NCI-H1694 treated with DMSO at 0.1 percent for 48 hours (cell line): ENCODE data around the gene TSPAN31.

Experiments
- DNase-seq: peaks from one replicate; lab custom pipeline; 2025; lab: John Stamatoyannopoulos, UW

Gene TSPAN31

DNA sequence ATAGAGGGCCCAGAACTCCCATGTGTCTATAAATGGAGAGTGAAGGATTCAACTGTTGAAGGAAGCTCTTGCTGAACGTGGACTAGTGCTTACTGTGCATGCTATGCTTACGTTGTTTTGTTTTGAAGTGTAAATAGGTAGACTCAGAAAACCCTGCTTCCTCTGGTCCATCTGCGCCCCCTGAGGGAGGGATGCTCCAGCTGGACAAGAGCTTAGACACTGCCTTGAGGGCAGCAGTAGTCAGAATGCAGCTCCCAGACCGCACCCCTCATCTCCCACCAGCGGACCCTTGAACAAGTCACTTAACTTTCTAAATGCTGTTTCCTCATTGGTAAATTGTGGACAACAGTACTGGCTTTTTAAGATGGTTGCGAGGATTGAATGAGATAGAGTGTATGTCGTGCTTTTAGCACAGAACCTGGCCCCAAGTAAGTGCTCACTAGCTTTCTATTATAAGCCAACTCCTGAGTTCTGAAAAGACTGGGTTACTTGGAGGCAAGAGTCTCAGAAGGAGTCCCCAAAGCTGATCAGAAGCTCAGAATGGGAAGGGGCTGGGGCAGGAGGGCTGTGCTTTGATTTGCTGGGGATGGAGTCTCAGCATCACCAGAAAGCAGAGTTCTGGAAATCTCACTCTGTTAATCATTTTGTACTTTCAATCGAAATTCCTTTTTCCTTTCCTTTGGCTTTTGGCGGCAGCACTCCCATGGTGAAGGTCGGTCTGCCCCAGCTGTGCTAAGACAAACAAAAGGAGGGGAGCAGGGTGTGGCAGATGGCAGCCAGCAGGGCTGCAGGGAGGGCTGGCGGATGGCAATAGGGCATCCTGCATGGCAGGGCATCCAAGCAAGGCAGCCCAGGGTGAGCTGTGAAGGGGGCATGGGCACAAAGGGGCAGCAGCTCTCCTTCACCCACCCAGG is 21.9 kb upstream of the TSPAN31 start:
- DNase-seq: peak; percentile 12

DNA sequence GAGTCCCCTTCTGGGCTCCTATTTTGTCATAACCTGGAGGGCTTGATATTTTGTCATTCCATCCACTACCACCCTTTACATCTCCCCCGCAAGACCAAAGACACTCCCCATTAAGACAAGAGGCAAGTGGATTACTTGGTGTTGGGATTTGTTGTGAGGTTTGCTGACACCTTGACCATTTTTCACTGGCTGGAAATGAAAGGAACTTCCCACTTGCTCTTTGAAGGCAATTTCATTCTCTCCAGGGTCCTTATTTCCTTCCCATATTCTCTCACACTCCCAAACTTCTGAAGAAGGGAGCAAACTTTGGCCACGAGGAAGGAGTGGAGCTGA is 21.2 kb upstream of the TSPAN31 start:
- DNase-seq: no peak

DNA sequence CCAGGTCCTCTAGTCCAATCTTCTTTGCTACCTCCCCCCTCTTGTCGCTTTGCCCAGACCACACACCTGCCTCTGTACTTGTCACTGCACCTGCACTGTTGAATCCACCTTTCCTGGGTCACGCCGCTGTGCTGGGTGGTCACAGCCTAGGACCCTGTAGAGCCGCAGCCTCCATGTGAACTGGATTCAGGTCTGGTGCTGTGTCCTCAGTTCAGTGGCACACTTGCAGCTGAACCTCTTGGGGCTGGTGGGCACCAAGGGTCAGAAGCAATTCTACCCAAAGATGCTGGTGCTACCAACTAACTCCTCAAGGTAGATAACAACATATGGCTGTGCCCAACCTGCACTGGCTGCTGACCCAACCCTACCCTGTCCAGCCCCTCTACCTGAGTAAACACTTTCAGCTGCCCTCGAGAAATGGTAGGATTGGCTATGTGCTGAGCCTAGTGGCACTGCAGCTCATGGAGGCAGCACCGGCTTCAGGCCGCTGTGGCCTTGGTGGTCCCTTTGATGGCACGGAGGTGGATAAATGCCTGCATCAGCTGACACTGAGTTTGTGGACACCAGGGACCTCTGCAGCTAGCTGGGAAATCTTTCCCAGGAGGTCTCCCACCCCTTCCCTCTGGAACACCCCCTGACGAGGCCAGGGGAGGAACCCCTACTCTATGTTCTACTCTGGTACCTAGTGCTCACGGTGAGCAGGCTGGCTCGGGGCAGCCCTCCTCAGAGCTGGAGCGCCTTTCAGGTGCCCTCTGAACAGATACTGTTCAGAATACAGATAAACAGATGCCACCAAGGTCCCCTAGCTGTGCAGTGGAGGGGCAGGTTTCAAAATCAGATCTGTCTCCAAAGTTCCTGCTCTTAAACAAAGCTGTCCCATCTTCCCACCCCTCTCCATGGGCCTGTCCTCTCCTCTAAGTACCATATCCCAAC is 20.6 kb upstream of the TSPAN31 start:
- DNase-seq: no peak

DNA sequence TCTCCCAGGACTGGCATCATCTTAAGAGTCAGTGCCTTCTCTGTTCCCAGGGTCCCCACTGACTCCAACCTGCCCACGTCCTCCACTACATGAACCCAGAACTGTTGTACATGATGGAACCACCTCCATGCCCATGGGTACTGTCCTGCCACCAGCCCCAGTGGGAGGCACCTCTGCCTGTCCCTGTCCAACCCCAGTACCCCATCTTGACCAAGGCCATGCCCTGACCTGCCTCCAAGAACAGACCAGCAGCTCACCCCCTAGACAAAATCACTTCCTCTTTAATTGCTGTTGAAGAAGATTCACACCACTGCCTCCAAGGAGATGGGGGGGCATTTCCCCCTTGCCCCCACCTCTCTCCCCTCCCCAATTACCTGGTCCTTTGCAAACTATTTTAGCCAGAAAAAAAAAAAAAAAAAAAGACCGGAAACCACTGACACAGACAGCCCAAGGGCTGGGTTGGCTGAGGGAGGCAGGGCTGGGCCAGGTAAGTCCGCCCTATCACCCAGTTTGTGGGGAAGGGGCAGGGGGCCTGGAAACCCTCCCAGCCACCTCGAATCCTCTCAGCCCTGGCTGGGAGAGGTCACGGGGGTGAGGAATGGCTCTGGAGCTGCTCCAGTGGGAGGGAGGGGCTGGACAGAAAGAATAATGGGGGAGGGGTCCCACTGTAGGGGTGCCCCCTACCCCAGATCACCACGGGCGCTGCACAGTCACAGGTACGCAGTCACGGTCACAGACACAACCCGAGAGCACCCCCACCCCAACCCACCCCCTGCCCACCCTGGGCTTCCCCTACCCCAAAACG is 19.7 kb upstream of the TSPAN31 start:
- no peak for DNase-seq

DNA sequence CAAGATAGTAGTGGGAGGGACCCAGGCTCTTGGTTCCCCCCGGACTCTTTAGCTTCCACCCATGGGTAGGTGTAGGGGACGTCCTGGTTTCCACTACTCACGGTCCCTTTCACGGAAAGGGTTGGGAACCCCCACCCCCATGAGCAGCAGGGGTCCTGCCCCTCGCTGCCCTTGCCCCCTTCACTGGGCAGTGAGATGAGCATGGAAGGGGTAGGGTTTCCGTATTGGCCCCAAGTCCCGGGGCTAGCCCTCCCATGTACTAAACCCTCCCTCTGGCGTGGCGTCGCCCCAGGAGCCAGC is 19.0 kb upstream of the TSPAN31 start:
- DNase-seq: no peak

DNA sequence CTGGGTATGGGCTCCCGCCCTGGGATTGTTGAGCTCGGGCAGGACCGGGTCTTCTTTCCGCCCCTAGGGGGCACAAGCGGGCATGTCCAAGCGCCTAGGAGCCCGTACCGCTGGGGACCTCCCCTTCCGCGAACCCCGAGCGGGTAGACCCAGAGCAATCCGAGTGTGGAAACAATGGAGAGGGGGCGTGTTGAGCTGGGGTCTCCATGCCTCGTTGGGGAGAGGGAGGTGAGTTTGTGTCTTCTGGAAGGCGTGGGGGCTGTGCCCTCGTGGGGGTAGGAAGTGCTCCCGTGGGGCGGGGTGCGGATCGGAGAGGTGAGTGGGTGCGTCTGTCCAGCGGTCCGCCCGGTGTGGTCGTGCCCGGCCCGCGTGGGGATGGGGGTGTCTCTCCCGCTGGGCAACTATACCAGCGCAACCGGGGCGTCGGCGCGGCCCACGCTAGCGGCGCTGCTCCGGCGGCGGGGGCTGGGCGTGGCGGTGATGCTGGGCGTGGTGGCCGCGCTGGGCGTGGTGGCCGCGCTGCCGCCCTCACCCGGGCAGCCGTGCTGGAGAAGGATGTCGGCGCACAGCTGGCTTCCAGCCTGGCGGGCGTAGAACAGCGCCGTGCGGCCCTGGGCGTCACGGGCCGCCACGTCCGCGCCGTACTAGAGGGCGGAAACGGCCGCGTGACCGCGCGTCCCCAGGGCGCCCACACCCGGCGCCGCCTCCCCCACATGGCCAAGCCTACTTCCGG is 18.5 kb upstream of the TSPAN31 start:
- DNase-seq: peak; percentile 78

DNA sequence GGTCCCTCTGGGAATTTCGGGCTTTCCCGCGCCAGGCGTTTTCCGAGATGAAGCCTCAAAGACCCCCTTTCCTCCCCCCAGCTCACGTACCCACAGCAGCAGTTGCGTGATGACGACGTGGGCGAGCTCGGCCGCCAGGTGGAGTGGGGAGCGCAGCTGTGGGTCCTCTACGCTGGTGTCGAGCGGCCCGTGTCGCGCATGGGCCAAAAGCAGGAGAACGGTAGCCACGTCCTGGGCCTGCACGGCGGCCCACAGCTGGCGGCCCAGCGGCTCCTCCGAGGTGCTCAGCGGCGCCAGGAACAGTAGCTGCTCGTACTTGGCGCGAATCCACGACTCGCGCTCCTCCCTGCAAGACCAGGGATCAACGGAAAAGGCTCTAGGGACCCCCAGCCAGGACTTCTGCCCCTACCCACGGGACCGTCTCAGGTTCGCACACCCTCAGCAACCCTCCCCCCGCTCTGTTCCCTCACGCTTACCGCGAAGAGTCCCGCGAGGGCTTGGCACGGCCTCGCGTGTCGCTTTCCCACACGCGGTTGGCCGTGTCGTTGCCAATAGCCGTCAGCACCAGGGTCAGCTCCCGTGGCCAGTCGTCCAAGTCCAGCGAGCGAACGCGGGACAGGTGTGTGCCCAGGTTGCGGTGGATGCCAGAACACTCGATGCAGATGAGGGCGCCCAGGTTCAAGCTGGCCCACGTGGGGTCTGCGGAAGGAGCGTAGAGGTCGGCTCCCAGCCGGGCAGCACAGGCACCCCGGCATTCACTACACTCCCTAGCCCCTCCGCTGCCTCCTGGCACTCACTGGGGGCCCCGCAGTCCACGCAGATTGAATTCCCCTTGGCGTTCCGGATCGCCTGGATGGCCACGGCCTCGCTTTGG is 17.7 kb upstream of the TSPAN31 start:
- DNase-seq: peak; percentile 55

DNA sequence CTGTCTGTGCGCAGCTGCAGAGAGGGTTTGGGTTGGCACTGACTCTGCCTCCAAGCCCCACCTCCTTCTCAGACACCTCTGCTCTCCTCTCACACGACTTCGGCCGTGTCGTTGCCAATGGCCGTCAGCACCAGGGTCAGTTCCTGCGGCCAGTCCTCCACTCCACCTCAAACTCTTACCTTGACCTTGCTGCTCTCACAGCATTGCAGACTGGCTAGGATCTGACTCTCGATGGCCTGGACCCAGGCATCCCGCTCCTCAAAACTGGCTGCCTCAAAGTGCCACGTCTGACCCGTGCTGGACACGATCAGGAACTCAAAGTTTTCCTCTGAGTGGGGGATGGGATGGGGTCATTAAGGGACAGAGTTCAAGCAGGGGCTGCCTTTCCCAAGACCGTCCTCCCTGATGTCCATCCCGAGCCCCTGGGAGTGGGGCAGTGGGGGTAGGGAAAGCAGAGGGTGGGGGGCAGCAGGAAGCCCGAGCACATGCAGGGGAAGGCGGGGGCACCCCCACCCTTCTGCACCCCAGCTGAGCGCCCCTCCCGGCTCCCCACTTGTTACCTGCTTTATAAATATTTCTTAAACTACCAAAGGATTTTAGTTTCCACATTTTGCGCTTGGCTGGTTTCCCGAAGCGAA is 17.0 kb upstream of the TSPAN31 start:
- no peak for DNase-seq

DNA sequence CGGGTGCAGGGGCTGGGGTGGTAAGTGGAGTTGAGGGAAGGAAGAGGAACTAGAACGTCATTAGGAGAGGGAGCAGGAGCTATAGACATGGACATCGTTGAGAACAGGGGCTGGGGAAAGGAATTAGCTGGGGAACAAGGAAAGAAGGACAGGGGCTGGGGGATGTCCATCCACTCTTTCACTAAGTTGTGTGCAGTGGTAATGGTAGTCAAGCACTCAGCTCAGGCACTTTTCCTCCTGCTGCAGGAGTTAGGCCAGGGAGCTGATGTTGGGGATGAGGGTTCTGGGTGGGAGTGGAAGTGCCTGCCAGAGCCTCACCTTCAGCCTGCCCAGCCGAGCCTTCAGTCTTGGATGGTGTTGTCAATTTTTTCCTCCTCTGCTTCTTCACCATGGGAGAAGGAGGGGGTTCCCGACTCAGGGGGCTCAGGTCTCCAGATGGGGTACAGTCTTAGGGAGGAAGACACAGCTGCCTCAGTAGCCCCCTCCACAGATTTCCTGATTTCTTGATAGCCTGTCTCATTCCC is 15.5 kb upstream of the TSPAN31 start:
- DNase-seq: no peak

DNA sequence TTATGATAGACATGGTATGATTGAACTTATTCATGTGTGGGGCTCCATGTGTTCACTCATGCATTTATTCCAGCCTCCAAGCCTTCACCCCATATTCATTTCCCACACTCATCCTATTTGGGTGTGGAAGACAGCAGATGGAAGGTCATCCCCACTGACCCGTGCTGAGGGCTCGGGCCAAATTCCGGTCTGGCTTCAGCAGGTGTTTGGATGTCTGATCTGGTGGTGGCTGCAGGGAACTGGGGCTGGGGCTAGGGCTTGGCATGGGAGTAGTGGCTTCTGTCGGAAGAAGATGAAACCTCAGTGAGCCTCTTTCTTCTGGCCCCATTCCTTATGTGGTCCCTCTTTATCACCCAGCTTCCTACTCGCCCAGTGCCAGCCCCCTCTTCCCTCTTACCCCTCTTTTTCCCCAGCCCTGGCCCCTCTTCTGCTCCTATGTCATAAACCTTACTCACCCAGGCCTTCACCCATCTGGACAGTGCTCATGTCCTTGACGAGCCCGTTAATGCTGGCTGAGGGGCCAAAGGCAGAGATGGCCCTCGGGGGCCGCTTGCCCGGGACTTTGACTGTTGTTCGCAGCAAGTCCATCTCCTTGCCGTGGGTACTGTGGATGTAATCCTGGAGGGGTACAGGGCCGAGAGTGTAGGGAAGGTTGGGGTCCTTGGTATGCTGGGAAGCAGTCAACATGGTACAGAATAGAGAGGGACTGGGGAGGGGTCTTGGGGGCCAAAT is 14.3 kb upstream of the TSPAN31 start:
- DNase-seq: no peak

DNA sequence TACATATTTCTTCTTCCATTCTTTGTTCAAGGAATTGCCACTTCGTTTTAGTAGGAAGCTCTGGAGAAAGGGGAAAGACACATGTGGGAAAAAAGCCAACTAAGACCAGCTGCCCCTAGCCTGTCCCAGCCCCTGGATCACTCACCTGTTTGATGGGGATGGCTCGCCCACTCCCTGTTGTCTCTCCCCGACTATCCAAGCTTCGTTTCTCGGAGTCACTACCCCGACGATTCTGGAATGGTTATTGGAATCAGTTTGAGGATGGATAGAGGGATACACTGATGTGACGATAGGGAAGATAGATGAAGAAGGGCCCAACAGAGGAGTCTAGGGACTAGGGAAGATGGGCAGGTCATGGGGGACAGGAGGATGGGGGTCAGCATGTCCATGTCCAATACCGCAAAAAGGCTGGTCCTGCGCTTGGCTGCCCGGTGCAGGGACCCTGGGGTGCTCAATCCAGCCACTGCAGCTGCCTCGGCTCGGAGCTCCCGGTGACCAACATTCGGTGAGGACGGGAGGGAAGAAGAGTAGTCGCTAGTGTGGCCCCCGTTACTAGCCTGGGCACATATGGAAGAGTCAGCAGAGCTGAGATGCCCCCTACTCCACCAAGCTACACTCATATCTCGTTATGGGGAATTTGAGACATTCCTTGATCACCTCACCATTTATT is 13.3 kb upstream of the TSPAN31 start:
- DNase-seq: no peak

DNA sequence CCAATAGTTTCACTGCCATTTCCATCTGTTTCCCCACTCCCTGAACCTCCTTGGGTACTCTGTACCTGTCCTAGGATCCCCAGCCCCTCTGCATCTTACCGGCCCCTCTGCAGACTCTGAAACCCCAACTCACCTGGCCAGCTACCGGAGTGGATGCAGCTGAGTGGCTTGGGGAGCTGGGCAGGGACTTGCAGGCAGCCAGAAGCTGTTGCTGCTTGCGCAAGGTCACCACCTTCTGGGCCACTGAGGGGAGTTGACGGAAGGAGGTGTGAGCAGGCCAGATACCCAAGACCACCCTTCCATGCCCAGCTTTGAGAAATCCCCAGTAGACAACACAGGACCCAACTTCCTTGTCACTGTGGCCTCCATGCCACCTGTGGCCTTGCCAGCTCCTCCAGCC is 12.6 kb upstream of the TSPAN31 start:
- no peak for DNase-seq

DNA sequence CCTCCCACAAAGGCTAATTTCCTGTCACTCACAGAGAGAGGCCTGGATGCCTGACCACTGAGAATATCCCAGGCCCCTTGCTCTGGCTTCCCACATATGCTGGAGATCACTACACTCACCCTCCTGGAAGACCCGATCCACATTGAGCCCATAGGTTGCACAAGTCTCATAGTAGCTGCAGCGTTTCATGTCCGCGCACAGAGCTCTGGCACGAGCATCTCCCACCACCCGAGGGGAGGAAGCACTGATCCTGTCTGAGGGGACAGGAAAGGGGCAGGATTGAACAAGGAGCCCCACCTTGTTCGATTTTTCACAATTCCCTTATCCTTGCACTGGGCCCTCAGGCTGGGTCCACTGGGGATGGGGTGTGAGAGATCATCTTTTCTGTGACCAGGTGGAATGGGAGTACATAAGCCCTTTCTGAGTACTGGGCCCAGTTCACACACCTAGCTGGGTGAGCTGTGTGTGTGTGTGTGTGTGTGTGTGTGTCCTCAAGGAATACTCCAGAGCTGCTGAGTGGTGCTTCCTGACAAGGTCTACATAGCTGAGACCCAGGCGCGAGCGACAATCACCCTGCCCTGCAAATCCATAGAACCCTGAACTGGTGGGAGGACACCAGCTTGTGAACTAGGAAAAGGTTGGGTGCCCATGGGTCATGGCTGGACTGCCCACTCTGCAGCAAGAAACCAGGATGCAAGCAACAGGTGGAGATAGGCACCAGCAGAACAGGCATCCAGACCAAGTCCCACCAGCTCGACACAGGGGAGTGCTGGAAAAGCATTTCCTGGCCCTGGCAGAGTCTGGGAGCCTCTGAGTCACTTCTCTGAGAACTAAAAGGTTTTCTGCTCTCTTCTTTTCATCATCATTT is 11.9 kb upstream of the TSPAN31 start:
- no peak for DNase-seq

DNA sequence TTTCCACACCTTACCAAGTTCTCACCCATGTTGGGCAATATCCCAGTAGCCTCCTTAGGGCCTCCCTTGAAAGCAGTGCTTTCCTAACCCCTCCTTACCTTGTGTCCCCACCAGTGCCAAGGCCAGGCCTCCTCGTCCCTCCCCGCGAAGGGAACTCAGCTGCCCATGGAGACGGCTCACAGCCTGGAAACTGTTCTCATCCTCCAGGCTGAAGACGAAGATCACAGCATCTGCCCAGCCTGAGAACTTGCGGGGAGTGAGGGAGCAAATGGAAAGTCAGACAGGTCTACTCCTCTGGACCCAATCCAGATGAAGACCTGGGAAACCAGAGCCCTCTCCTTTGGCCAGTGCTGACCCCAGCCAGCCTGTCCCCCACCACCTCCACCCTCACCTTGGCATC is 10.9 kb upstream of the TSPAN31 start:
- no peak for DNase-seq

DNA sequence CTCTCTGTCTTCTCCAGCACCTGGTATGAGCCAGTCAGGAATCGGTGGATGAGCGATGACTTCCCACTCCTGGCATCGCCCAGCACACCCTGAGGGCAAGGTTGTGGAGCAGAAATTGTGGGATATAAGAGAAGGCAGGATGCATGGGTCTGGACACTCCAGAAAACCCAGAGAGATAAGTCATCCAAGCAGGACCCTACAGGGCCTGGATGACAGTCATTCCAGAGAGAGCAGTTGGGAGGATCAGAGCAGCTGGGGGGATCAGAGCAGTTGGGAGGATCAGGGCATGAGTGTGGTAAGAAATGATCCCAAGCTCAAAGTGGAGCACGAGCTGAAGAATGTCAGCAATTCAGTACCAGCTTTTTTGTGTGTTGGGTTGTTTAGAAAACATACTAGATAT is 10.2 kb upstream of the TSPAN31 start:
- DNase-seq: no peak

DNA sequence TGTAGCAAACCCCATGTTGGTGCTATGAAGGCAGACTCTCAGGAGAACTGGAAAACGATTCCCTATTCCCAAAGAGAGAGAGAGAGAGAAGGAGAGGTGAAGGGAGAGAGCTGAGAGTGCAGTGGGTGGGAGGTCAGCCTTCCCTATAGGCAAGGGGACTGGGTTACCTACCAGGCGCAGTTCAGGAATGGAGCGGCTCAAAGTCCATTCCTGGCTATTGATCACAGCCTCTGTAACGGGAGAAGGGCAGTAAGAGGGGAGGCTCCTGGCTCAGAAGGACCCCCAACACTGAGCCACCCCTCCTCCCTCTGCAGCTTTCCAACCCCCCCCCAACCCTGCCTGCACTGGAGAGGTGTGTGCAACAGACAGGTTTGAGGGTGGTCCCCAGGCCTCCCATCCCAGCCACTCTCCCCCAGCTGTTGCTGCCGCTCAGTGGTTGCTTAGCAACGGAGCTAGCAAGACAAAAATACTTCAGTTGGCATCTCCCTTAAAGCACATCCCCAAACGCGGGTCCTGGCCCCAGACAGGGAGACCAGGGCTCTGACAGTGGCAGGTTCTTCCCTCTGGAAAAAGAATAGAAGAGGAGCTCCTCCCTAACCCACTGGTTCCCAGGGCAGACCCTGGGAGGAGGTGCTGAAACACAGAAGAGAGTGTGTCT is 9.5 kb upstream of the TSPAN31 start:
- DNase-seq: no peak
